Dermis blood vessel endothelial cell (primary cell): Measurements from ENCODE around the gene MAD2L2. TPM values are rescaled to one million over a fixed set of nuclear protein-coding genes. Genes with fewer than 3 reads are reported as not detected.
A peak's percentile ranks its signal among the peaks of the same experiment; 100 is the strongest.

Source experiments
- DNase-seq: peaks from one replicate; pipeline ENCODE4 v3.0.0; 2010
- total RNA-seq: library from RNA; depleted of rRNA; stranded (reverse); fragments of >200 nt; gene quantifications from 2 replicates; pipeline ENCODE4 v1.2.3, GENCODE V29; 2014

The MAD2L2 gene
- 34.9 and 45.3 TPM in 2 replicates for total RNA-seq

DNA sequence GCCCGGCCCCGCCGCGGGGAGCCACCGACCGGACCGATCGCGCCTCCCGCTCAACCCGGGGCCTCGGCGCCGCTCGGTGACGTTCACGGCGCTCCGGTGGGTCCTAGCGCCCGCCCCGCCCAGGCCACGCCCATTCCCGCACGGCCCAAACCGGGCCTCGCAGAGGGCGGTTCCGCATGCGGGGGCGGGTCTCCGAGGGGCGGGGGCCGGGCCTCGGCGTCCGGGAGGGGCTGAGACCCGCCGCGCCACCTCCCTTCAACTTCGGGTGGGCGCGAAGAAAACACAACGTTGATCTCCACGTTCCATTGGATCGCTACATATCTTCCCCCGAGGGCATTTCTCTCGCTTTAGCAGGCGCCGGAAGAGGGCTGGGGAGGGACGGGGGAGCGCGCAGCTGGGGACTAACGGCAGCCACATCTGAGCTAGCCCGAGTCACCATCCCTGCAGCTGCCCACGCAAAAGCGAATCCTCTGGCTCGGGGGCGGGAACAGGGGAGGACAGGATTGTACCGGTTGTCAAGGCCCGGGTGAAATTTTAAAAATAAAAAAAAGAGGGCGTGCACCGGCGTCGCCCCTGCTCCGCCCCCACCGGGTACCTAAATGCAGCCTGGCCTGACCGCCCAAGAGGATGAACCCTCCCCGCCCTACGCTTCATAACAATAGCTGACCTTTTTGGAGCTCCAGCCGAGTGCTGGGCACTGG is at the start of gene MAD2L2:
TSS of gene MAD2L2 (minus strand) at position 78 of the 701 bp plus-strand sequence. CDS start 547 bp downstream, outside the sequence.
- peak; percentile 80 for DNase-seq

DNA sequence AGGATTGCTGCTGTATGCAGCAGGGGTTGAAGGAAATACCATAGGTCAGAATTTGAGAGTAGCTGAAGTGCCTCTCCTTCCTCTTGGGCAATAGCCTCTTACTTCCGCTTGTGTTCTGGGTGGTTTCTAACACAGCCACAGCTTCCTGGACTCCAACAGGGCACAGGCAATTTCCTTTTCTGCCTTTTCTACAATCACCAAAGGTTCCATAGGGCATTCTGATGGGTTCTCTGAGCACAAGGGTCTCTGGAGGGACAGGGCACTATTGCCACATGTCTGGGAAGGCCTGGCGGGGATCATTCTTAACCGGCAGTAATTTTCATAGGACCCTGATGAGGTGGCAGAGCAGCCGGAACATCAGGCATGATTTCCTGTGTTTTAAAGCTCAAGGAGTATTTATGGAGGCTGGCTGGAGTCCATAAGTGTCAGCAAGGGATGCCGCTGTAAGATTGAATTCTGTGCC is 49.5 kb upstream of the MAD2L2 start:
- peak; percentile 63 for DNase-seq

DNA sequence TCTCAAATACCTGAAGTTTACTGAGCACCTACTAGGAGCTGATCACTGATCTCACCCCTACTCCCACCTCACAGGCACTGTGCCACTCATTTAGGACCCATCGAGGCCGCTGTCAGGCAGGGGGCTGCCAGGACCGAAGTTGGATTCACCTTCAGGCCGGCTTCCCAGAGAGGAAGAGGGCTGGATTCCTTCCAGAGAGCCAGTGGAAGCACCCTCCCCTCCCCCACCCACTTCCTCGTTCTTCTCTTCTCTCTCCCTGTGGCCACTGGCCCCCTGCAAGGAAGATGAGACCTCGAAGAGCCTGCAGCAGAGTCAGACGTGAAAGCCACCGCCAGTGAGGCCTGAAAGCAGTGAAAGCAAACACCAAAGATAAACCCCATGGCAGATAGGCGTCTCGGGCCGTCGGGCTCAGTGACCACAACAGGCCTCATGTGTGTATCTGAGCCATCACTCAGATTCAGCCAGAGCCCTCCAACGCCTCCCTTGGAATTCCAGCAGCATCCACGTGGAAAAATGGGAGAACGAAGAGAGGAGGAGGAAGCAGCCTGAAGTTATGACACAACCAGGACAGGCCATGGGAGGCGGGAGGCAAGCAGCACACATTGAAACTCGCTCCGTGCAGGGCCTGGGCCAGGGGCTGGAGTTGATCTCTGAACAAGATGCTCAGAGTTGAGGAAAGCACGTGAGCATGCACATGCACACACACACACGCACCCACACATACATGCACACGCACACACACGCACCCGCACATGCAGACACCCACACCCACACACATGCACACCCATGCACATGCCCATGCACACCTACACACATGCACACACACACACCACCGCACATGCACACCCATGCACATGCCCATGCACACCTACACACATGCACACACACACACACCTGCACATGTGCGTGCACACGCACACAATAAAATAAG is 48.8 kb upstream of the MAD2L2 start:
- no peak for DNase-seq

DNA sequence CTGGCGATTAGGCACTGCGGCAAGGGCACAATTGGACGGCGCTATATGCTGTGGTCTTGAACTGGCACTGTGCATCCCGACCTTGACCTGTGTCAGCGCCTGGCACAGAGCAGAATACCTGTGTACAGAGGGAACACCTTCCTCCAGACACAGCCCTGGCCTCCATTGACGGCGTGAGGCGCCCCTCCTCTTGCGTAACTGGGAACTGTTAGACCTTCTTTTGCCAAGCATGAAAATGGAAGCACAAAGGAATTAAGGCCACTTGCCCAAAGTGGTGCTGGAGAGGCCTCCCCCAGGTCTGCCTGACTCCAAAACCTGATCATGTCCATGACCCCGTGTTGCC is 48.2 kb upstream of the MAD2L2 start:
- no peak for DNase-seq

DNA sequence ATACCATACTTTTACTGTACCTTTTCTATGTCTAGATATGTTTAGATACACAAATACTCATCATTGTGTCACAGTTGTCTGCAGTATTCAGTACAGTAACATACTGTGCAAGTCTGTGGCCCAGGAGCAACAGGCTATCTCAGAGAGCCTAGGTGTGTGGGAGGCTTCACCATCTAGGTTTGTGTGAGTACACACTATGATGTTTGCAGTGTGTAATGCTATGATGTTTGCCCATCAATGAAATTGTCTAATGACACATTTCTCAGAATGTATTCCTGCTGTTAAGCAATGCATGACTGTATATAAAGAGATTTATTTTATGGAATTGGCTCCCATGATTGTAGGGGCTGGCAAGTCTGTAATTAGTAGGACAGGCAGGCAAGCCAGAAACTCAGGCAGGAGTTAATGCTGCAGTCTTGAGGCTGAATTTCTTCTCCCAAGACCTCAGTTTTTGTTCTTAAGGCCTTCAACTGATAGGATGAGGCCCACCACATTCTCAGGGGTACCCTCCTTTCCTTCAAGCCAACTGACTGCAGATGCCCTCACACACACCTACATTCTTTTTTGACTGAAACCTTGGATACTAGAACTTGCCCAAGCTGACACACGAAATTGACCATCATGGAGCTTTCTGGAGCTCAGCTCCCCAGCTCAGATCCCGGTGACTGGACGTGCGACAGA is 47.3 kb upstream of the MAD2L2 start:
- DNase-seq: no peak

DNA sequence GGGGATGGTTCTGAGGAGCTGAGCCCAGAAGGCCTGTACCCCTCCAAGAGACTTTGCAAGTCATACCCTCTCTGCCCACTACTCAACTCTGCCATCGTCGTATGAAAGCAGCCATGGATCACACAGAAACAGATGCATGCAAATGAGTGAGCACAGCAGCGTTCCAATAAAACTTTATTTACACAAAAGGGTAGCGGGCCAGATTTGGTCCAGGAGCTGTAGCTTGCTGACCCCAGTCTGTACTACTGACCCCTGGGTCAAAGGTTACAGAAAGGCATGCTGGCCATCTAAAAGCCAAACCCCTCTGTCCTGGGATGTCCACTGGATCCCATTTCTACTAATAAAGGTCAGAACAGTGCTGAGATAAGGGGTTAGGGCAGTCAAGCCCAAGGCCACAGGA is 46.2 kb upstream of the MAD2L2 start:
- no peak for DNase-seq

DNA sequence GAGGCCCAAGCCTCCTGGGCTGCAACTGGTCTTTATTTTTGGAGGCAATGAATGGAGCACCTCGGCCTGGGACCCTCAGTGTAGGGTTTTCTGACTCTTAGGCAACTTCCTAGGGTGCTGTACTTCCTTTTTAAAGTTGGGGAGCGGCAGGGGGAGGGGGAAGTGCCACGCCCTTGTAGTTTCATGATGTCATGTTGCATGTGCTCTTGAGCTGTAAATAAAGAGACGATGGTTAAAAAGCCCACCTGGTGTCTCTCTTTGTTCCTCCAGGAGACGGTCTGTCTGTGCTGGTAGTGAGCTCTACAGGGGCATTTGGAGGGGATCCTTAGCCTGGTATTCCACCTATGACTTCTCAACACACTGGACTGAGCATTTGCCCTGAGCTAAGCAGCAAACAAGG is 44.7 kb upstream of the MAD2L2 start:
- no peak for DNase-seq

DNA sequence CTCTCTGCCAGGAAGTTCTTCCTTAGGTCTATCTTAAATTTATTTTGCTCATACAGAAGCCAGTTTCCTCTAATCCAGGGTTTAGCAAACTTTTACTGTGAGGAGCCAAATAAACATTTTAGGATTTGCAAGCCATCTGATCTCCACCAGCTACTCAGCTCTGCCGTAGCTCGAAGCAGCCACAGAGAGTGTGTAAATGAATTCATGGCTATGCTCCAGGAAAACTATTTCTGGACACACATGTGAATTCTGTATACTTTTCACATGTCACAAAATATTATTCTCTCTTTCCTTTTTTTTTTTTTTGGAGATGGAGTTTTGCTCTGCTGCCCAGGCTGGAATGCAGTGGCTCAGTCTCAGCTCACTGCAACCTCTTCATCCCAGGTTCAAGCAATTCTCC is 41.6 kb upstream of the MAD2L2 start:
- no peak for DNase-seq

DNA sequence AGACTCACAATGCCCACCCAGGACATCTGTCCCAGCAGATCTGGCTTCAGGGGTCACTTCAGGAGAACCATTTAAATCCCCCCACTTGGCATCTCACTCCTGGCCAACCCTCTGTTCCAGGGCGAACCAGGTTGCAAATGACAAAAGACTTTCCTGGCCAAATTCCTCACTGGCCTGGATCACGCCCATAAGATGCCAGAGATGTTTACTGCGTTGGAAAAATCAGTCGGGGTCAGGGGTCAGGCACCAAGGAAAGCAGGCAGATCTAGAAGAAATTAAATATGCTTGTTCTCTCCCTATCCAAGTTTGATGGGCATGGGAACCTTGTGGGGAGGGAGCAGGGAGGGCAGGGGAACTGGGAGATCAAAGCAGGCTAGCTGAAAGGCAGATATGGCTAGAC is 40.4 kb upstream of the MAD2L2 start:
- no peak for DNase-seq

DNA sequence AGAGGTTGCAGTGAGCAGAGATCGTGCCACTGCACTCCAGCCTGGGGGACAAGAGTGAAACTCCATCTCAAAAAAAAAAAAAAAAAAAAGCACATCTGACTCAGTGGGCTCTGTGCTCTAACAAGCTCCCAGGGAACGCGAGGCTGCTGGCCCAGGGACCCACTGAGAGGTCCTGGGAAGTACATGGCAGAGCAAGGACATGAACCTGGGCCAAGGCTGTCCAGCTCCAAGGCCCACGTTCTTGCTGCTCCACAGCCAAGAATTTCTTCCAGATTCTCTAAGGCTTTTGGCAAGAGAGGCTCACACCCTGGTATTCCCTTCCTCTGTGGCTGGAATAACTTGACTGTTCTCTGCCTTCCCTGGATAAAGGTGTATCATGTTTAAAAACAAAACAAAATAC is 39.6 kb upstream of the MAD2L2 start:
- DNase-seq: no peak

DNA sequence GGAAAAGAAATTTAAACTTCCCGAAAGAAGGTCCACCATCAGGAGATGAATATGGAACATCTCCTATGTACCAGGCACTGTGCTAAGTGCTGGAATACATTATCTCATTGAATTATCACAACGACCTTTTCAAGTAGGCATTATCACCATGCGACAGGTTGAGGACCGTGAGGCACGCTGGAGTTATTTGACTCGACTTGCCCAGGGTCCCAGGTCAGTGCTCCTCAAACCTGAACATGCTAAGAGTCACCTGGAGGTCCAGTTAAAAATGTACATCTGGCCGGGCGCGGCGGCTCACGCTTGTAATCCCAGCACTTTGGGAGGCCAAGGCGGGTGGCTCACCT is 39.1 kb upstream of the MAD2L2 start:
- no peak for DNase-seq

DNA sequence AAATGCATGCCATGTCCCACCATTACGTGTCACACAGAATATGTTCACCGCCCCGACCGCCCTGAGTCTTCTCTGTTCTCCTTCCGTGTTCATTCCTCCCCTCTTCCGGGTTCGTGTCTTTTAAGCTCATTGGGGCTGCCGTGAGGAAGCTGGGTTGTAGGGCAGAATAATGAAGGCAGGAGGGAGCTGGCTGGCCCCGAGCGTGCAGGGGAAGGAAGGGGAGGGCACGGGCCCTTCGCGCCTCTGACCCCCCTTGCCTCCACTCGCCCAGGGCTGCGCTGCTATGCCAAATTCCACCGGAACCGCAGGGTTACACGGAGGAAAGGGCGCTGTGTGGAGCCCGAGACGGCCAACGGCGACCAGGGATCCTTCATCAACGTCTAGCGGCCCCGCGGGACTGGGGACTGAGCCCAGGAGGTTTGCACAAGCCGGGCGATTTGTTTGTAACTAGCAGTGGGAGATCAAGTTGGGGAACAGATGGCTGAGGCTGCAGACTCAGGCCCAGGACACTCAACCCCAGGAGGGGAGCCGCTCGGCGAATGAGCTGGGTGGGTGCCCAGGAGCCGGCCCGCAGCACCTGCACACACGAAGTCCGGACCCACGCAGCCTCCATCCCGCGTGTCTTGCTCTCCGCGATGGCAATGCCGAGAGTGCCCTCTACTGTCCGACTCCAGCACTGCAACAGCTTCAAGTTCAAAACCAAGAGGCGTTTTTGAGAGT is 38.5 kb upstream of the MAD2L2 start:
- DNase-seq: peak; percentile 84

DNA sequence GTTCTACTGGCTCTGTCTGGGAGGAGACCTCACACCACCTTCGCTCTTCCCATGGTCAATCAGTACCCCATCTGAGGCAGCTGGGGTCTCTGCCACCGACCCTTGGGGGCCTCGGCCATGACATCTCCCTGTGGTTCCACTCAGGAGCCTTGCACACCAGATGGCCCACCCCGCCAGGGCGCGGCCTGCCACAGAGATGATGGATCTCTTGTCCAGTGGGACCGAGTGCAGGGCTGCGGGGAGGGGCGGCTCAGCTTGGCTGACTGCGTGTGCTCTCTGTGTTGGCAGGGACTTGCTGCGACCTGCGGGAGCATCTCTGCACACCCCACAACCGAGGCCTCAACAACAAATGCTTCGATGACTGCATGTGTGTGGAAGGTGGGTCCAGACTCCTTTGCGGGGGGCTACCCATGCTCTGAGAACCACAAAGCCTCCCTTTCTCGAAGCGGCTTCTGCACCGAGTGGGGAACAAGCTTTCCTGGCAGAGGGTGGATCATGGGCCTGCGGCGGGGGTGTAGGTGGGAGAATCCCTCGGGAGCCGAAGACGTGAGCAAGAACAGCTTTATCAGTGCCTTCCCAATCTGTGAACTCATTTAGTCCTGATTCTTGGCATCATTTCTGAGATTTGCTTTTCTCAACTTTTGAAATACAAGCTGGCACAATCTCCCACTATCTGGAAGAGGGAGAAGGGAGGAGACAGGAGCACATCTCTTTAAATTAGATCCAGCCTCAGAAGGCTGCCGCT is 34.1 kb upstream of the MAD2L2 start:
- no peak for DNase-seq

DNA sequence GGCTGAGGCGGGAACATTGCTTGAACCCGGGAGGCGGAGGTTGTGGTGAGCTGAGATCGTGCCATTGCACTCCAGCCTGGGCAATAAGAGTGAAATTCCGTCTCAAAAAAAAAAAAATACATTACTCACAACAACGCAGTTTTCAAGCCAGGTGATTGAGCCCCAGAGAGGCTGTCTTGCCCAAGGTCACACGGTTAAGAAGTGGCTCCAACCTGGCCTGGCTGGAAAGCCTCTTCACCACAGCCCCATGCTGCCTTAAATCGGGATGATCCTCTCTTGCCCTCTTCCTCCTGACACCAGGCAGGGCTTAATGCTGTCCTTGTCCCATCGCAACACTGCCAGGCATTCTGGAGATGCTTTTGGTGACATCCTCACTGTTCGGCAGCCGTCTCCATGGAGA is 32.1 kb upstream of the MAD2L2 start:
- DNase-seq: no peak

DNA sequence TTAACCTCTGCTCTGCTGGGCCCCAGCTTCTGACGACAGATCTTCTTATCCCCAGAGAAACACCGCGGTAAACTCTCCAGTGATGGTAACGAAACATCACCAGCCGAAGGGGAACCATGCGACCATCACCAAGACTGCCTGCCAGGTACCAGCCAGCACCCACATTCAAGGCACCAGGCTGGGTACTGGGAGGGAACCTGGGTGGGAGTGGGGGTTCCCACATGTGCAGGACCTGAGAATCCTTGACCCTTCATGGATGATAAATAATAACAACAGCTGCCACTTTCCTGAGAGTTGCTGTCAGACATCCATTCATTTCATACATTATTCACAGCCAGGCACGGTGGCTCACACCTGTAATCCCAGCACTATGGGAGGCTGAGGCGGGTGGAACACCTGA is 31.3 kb upstream of the MAD2L2 start:
- no peak for DNase-seq

DNA sequence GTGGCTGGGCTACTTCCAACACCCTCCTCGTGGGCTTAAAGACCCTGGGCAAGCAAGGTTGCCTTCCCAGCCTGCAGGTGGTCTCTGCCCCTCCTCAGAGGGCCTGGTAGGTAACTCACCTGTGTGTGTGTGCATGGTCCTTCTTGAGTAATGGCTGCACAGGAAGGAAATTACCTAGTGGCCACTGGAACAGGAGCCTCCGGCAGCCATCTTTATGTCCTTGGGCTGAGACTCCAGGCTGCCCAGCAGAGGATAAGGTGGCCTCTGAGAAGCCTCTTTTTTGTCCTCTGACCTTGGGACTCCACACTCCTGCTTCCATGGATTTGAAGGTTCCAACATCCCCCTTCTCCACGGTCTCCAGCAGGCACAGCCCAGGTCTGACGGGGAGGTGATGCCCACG is 30.5 kb upstream of the MAD2L2 start:
- no peak for DNase-seq

DNA sequence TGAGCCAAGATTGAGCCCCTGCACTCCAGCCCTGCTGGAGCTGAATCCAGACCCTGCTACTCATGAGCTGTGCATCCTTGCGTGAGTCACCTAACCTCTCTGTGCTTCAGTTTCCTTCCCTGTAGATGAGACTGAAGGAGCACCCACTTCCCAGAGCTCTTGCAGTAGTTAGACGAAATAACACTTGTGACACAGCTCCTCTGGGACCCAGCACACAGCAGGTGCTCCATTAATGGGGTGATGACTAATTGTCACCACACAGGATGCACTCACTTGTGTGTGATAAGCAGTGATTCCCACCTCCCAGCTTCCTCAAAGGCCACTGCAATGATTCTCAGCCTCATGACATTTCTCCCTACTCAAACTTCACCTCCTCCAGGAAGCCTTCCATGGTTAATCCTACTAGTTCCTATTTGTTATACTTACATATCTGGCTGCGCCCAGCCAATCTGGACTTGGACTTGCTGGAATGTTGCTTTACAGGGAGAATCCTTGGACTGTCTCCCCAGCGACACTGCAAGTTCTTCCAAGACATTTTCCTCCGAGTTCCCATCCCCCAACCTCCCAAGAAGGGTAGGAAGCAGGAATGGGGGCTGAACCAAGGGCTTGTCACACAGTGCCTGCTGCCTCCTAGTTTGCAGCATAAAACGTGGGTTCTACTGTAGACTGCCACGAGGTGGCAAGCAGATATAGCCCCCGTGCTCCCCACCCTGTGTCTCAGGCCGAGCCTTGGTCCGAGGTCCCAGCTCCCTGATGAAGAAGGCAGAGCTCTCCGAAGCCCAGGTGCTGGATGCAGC is 27.8 kb upstream of the MAD2L2 start:
- DNase-seq: no peak

DNA sequence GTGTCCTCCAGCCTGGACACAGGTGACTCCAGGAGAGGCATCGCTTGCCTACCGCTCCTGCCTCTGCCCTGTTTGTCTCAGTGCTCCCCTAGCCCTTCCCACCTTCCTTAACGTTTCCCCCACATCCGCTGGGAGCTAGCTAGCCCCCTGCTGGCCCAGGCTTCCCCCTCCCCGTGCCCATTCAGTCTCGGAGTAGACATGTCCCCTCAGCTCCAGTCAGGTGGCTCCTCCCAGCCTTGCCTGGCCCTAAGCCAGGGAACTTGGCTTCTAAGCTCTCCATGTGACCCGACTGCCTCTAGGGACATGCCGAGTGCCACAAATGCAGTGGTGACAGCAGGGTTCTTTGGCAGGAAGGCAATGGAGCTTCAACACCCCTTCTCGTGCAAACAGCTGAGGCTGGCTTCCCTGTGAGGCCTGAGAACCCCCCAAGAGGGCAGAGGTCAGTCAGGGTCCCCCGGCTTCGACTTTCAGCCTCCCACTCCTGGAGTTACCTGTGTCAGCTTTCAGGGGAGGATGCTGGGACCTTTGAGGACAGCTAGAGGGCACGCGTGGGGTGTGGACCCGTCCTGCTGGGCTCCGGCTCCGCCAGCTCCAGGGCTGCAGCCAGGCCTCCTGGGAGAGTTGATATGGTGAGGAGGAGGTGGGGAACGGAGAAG is 26.8 kb upstream of the MAD2L2 start:
- no peak for DNase-seq

DNA sequence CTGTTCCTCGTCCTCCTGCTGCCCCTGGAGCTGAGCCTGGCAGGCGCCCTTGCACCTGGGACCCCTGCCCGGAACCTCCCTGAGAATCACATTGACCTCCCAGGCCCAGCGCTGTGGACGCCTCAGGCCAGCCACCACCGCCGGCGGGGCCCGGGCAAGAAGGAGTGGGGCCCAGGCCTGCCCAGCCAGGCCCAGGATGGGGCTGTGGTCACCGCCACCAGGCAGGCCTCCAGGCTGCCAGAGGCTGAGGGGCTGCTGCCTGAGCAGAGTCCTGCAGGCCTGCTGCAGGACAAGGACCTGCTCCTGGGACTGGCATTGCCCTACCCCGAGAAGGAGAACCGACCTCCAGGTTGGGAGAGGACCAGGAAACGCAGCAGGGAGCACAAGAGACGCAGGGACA is 25.3 kb upstream of the MAD2L2 start:
- no peak for DNase-seq

DNA sequence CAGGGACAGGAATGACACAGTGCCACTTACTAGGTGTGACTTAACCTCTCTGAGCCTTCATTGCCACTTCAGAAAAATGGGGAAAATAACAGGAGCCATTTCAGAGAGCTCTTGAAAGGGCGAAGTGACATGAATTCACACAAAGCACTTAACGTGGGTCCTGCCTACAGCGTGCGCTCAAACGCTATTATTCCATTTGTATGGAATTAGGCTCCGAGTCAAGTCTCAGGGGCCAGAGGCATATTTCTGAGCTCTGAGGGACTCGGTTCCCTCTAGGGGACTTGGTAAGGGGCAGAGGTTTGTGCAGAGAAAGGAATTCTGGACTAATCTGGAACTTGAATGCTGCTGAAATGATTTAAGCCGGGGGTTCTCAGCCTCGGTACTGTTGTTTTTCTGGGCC is 24.6 kb upstream of the MAD2L2 start:
- DNase-seq: no peak
